PC-9 (cell line): ENCODE measurements around the gene C2CD3. TPM values are rescaled to one million over a fixed set of nuclear protein-coding genes. Genes with fewer than 3 reads are reported as not detected.

ENCODE experiments used
- BruUV-seq: library from RNA; stranded (reverse); fragments of 400-500 nt; replicated peaks from 2 replicates; lab custom pipeline; 2021; lab: Mats Ljungman, UMichigan
- CTCF ChIA-PET: fragments of 300-600 bp; sonication (Branson Sonifier 250); formaldehyde crosslinking; loops from one replicate; lab custom pipeline; 2022; ENCODE audit warnings: antibody characterized with exemption; lab: Charles Lee
- POLR2A ChIA-PET: fragments of 300-600 bp; sonication (Branson Sonifier 250); formaldehyde crosslinking; loops from one replicate; lab custom pipeline; 2022; ENCODE audit warnings: antibody characterized with exemption; ENCODE audit not compliant: unreplicated experiment; lab: Charles Lee
- DNase-seq, 2 experiments: peaks; one replicate each; pipeline versions ENCODE4 v3.0.0 to v3.0.0-alpha.2; 2015 to 2022; ENCODE audit warnings: mixed read lengths in 1 of 2
- H2AFZ ChIP-seq: fragments of 200-600 bp; sonication (generic); 2 replicates; pipeline ENCODE4 v1.8.1; 2017; ENCODE audit warnings: antibody characterized with exemption
- H3F3A ChIP-seq: fragments of 200-600 bp; sonication (generic); 2 replicates; pipeline ENCODE4 v1.8.1; 2017; ENCODE audit warnings: antibody characterized with exemption, mild to moderate bottlenecking, low read depth; ENCODE audit not compliant: insufficient read depth
- H3K27ac ChIP-seq: fragments of 200-600 bp; sonication (generic); 2 replicates; pipeline ENCODE4 v1.6.1; 2016; ENCODE audit warnings: mixed run types
- H3K27me3 ChIP-seq: fragments of 200-600 bp; sonication (generic); 2 replicates; pipeline ENCODE4 v1.6.1; 2016; ENCODE audit warnings: low read depth, mixed run types; ENCODE audit not compliant: insufficient read depth
- H3K36me3 ChIP-seq: fragments of 200-600 bp; sonication (generic); 2 replicates; pipeline ENCODE4 v1.6.1; 2016; ENCODE audit warnings: low read depth, mixed run types
- H3K4me1 ChIP-seq: fragments of 200-600 bp; sonication (generic); replicated peaks from 2 replicates; pipeline ENCODE4 v1.6.1; 2016; ENCODE audit warnings: mixed run types; ENCODE audit not compliant: insufficient read depth
- H3K4me2 ChIP-seq: fragments of 200-600 bp; sonication (generic); 2 replicates; pipeline ENCODE4 v1.6.1; 2017; ENCODE audit warnings: mixed run types
- H3K4me3 ChIP-seq: fragments of 200-600 bp; sonication (generic); 2 replicates; pipeline ENCODE4 v1.6.1; 2016; ENCODE audit warnings: mixed run types
- H3K79me2 ChIP-seq: fragments of 200-600 bp; sonication (generic); 2 replicates; pipeline ENCODE4 v1.6.1; 2017; ENCODE audit warnings: low read depth, mixed run types
- H3K9me2 ChIP-seq: fragments of 200-600 bp; sonication (generic); 2 replicates; pipeline ENCODE4 v1.8.1; 2017; ENCODE audit warnings: mild to moderate bottlenecking; ENCODE audit not compliant: insufficient read depth
- H3K9me3 ChIP-seq: fragments of 200-600 bp; sonication (generic); 2 replicates; pipeline ENCODE4 v1.8.1; 2016; ENCODE audit warnings: low read depth; ENCODE audit not compliant: insufficient read depth
- H4K20me1 ChIP-seq: fragments of 200-600 bp; sonication (generic); 2 replicates; pipeline ENCODE4 v1.8.1; 2017; ENCODE audit not compliant: insufficient read depth
- EZH2 ChIP-seq: fragments of 200-600 bp; sonication (generic); IDR thresholded peaks from 2 replicates; pipeline ENCODE4 v1.8.0; 2017; ENCODE audit warnings: antibody characterized with exemption, low read depth
- intact Hi-C: fragments of 100-400 bp; cut with micrococcal nuclease; formaldehyde crosslinking; loops from one replicate; pipeline ENCODE4 v1.10.0; 2022; ENCODE audit not compliant: unreplicated experiment
- total RNA-seq: library from RNA; stranded (reverse); gene quantifications from 2 replicates; pipeline ENCODE4 v1.2.3, GENCODE V29; 2021
- TF ChIP-seq, protein P1 (sequence below): fragments of 200-600 bp; sonication (generic); conservative IDR thresholded peaks from 2 replicates; pipeline ENCODE4 v1.6.1; 2017; ENCODE audit warnings: mixed run types, antibody characterized with exemption, mild to moderate bottlenecking, moderate library complexity

Gene C2CD3
- total RNA-seq, 1 experiment from 2014 or later: 50.0 TPM

DNA sequence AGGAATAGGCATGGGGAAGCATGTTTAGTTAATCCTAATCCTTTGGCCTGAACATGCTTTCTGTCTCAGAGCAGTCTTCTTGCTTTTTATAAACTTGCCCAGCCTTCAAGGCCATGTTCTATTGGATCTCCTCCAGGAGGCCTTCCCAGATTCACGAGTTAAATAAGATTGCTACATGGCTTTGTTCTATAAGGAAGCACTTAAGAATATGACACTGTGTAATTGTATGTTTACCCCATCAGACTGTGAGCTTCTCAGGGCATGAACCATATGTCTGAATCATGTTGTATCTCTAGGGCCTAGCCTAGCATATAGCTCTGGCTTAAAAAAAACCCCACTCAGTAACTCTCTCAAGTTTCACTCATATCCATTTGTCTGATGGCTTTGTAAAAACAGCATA is 135.5 kb downstream of the C2CD3 start:
- Histone ChIP-seq H3K79me2 (no peaks in the 10 kb centered on the region), H3K4me3 (no peak overlapping the region), H2AFZ (no peak overlapping the region), H3K27ac (peak overlapping the region; percentile 84; the same call in 1 of the 2 replicates), H3K9me3 (no peaks in the 10 kb centered on the region; the same call in 1 of the 2 replicates), H3K36me3 (peaks cover 32% of the 10 kb centered on the region), H3K9me2 (no peaks in the 10 kb centered on the region), H3K27me3 (no peaks in the 10 kb centered on the region), H3K4me2 (no peak overlapping the region), H4K20me1 (no peaks in the 10 kb centered on the region), H3K4me1 (peaks cover 38% of the 10 kb centered on the region), H3F3A (peaks cover 24% of the 10 kb centered on the region)
- BruUV-seq: no TSS peak
- peak in 1 of 2 experiments; percentile 74 for DNase-seq
- intact Hi-C loops: no loop called here
- no peak for TF ChIP-seq EZH2
- TF ChIP-seq, protein P1, sequence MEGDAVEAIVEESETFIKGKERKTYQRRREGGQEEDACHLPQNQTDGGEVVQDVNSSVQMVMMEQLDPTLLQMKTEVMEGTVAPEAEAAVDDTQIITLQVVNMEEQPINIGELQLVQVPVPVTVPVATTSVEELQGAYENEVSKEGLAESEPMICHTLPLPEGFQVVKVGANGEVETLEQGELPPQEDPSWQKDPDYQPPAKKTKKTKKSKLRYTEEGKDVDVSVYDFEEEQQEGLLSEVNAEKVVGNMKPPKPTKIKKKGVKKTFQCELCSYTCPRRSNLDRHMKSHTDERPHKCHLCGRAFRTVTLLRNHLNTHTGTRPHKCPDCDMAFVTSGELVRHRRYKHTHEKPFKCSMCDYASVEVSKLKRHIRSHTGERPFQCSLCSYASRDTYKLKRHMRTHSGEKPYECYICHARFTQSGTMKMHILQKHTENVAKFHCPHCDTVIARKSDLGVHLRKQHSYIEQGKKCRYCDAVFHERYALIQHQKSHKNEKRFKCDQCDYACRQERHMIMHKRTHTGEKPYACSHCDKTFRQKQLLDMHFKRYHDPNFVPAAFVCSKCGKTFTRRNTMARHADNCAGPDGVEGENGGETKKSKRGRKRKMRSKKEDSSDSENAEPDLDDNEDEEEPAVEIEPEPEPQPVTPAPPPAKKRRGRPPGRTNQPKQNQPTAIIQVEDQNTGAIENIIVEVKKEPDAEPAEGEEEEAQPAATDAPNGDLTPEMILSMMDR: no peak
- ChIA-PET POLR2A (interaction anchor here (0.6 to 0.7 kb wide), 2 partner anchors 274 to 772 kb away, joined by 3 read pairs; partner anchors contain the start of gene RAB6A), CTCF (no interaction called here)

DNA sequence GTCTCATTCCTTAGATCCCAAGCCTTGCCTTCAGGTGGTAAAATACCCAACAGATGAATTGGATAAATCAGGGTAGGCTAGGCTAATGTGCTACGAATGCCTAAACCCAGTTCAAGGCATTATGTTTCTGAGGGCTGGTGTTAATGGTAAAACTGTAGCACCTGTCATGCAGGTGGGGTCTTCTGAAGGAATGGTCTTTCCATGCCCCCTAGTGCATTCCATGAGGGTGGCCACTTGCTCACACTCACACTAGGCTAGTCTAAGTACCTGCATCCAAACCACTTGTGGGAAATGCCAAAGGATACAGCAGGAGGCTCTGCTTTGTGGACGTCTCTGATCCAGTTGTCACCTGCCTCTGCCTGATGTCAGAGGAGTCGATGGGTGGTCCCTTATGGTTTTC is 137.8 kb downstream of the C2CD3 start:
- intact Hi-C loops: no loop called here
- Histone ChIP-seq H3K4me1 (peaks cover 38% of the 10 kb centered on the region), H3K4me2 (no peak overlapping the region), H3K9me3 (no peaks in the 10 kb centered on the region; the same call in 1 of the 2 replicates), H4K20me1 (no peaks in the 10 kb centered on the region), H3K27me3 (no peaks in the 10 kb centered on the region), H3K9me2 (no peaks in the 10 kb centered on the region), H3K79me2 (no peaks in the 10 kb centered on the region), H3K4me3 (no peak overlapping the region), H3K36me3 (peaks cover 17% of the 10 kb centered on the region; the same call in 1 of the 2 replicates), H3K27ac (no peak overlapping the region), H2AFZ (no peak overlapping the region), H3F3A (peaks cover 26% of the 10 kb centered on the region)
- DNase-seq: no peak
- POLR2A ChIA-PET: interaction anchor here (0.6 kb wide), 1 partner anchor 25 kb away, joined by 4 read pairs; no protein-coding TSS in a partner anchor
- CTCF ChIA-PET: no interaction called here
- no TSS peak for BruUV-seq
- TF ChIP-seq EZH2: no peak
- TF ChIP-seq, protein P1: no peak

DNA sequence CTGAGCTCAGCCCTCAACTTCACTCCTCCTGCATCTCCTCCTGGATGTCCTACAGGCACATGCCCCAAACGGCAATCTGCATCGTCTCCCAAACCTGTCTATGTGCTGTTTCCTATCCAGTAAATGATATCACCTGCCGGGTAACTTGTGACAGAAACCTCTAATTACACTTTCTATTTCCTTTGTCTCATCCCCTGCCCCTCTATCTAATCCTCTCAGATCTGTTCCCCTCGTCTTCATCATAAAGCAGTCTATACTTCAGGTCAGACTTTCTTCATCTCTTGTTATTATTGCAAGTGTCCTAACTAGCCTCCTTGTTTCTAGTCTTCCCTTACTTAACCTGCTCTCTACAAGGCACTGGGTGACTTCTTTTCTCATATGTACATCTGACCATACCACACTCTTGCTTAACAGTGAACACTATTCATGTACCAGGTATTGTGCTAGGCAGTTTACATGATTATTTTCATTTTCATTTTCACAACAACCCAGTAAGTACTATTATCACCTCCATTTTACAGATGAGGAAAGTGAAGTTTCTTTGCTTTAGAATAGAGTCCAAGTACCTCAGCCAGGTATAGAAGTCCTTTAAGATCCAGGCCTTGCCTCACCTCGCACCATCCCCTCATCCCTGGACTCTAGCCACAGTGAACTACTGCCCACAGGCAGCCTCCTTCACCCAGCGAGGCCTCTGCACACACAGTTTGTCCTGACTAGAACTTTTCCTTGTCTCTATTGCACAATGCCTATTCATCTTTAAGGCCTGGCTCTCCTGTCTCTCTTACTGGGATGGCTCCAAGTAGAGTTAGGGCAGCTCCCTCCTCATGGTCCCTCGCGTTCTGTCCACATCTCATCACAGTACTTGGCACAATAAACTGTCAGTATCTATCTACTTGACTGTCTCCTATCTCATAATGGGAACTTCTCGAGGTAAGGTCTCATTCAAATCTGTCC is 139.8 kb downstream of the C2CD3 start:
- Histone ChIP-seq H3K4me3 (no peak overlapping the region), H3F3A (peaks cover 28% of the 10 kb centered on the region), H3K36me3 (peaks cover 5% of the 10 kb centered on the region; the same call in 1 of the 2 replicates), H3K27ac (no peak overlapping the region), H2AFZ (no peak overlapping the region), H3K79me2 (no peaks in the 10 kb centered on the region), H3K4me1 (peaks cover 38% of the 10 kb centered on the region), H3K4me2 (no peak overlapping the region), H3K27me3 (no peaks in the 10 kb centered on the region), H3K9me2 (no peaks in the 10 kb centered on the region), H4K20me1 (no peaks in the 10 kb centered on the region), H3K9me3 (no peaks in the 10 kb centered on the region)
- intact Hi-C loops: no loop called here
- no TSS peak for BruUV-seq
- CTCF ChIA-PET: no interaction called here
- no peak for DNase-seq
- TF ChIP-seq, protein P1: no peak
- TF ChIP-seq EZH2: no peak
- POLR2A ChIA-PET: interaction anchor here (0.5 kb wide), 1 partner anchor 36 kb away, joined by 4 read pairs; no protein-coding TSS in a partner anchor
